Activated CD4-positive, alpha-beta memory T cell treated with anti-CD3 and anti-CD28 coated beads, Interleukin-2, amount 10 ng/mL, durations not matched to agents 7 days and 5 days (primary cell): Measurements from ENCODE around the gene ARAP1. TPM values are rescaled to one million over a fixed set of nuclear protein-coding genes. Genes with fewer than 3 reads are reported as not detected.

Experiments used
- CTCF ChIA-PET: fragments of 350-600 bp; sonication (Branson Sonifier 250); formaldehyde crosslinking; loops from one replicate; lab custom pipeline; 2021; ENCODE audit warnings: antibody characterized with exemption, inconsistent platforms; lab: Charles Lee
- POLR2A ChIA-PET: fragments of 350-600 bp; sonication (Branson Sonifier 250); formaldehyde crosslinking; loops from one replicate; lab custom pipeline; 2021; ENCODE audit warnings: antibody characterized with exemption; lab: Charles Lee
- DNase-seq: peaks from one replicate; pipeline ENCODE4 v3.0.0-alpha.2; 2020
- H3K27ac Mint-ChIP-seq: one replicate; pipeline ENCODE4 v1.8.0; 2021; ENCODE audit warnings: mild to moderate bottlenecking, mixed read lengths
- H3K27me3 Mint-ChIP-seq: one replicate; pipeline ENCODE4 v1.8.0; 2021; ENCODE audit warnings: mixed read lengths
- H3K36me3 Mint-ChIP-seq: one replicate; pipeline ENCODE4 v1.8.0; 2021; ENCODE audit warnings: low read depth, mixed read lengths
- H3K4me1 Mint-ChIP-seq: one replicate; pipeline ENCODE4 v1.8.0; 2021; ENCODE audit warnings: mixed read lengths
- H3K4me3 Mint-ChIP-seq: one replicate; pipeline ENCODE4 v1.8.0; 2021; ENCODE audit warnings: mild to moderate bottlenecking, mixed read lengths
- H3K9me3 Mint-ChIP-seq: one replicate; pipeline ENCODE4 v1.8.0; 2021; ENCODE audit warnings: mixed read lengths
- total RNA-seq, 2 experiments: library from RNA; stranded (reverse); gene quantifications; one replicate each; pipeline ENCODE4 v1.2.3, GENCODE V29; 2021

Gene ARAP1
- total RNA-seq, 2 experiments from 2014 or later, result 108 to 109 TPM

GRCh38 chr11:72658989-72659640, 93.1 kb downstream of the ARAP1 start:
- Mint-ChIP-seq H3K9me3 (no peaks in the 10 kb centered on the region), H3K4me1 (no peaks in the 10 kb centered on the region), H3K27me3 (peaks cover 10% of the 10 kb centered on the region), H3K36me3 (no peaks in the 10 kb centered on the region), H3K27ac (no peak overlapping the region), H3K4me3 (no peak overlapping the region)
- ChIA-PET CTCF (interaction anchor here (1.1 kb wide), 1 partner anchor 26 kb away, joined by 3 read pairs; no protein-coding TSS in a partner anchor), POLR2A (interaction anchor here (1.1 kb wide), 1 partner anchor 9 kb away, joined by 3 read pairs; no protein-coding TSS in a partner anchor)
- no peak for DNase-seq

- no peaks in the 10 kb centered on the region for H3K9me3 Mint-ChIP-seq
- H3K4me1 Mint-ChIP-seq, result no peaks in the 10 kb centered on the region
- no peaks in the 10 kb centered on the region for H3K36me3 Mint-ChIP-seq
- no peak overlapping the region for H3K4me3 Mint-ChIP-seq
- ChIA-PET CTCF (interaction anchor here (0.6 kb wide), 1 partner anchor 11 kb away, joined by 3 read pairs; no protein-coding TSS in a partner anchor), POLR2A (no interaction called here)
- peaks cover 10% of the 10 kb centered on the region for H3K27me3 Mint-ChIP-seq
- no peak for DNase-seq
- H3K27ac Mint-ChIP-seq, result no peak overlapping the region
Measured at GRCh38 chr11:72657411-72658100, 94.7 kb downstream of the ARAP1 start.

- Mint-ChIP-seq H3K4me1 (no peaks in the 10 kb centered on the region), H3K27ac (no peak overlapping the region), H3K9me3 (no peaks in the 10 kb centered on the region), H3K27me3 (peaks cover 4% of the 10 kb centered on the region), H3K36me3 (no peaks in the 10 kb centered on the region), H3K4me3 (no peak overlapping the region)
- POLR2A ChIA-PET, result no interaction called here
- no peak for DNase-seq
- CTCF ChIA-PET, result interaction anchor here (0.5 kb wide), 1 partner anchor 260 kb away, joined by 3 read pairs; no protein-coding TSS in a partner anchor
Measured at GRCh38 chr11:72655896-72656464, 96.2 kb downstream of the ARAP1 start.

GRCh38 chr11:72655014-72655413, 97.2 kb downstream of the ARAP1 start:
- Mint-ChIP-seq H3K4me1 (no peaks in the 10 kb centered on the region), H3K36me3 (no peaks in the 10 kb centered on the region), H3K9me3 (no peaks in the 10 kb centered on the region), H3K27ac (no peak overlapping the region), H3K27me3 (no peaks in the 10 kb centered on the region), H3K4me3 (no peak overlapping the region)
- CTCF ChIA-PET, result no interaction called here
- DNase-seq, result no peak
- POLR2A ChIA-PET, result no interaction called here

GRCh38 chr11:72653649-72654048, 98.6 kb downstream of the ARAP1 start:
- Mint-ChIP-seq H3K9me3 (no peaks in the 10 kb centered on the region), H3K27me3 (no peaks in the 10 kb centered on the region), H3K4me1 (no peaks in the 10 kb centered on the region), H3K36me3 (no peaks in the 10 kb centered on the region), H3K27ac (no peak overlapping the region), H3K4me3 (no peak overlapping the region)
- CTCF ChIA-PET, result no interaction called here
- no peak for DNase-seq
- POLR2A ChIA-PET, result no interaction called here

GRCh38 chr11:72652873-72653630, 99.2 kb downstream of the ARAP1 start:
- Mint-ChIP-seq H3K36me3 (no peaks in the 10 kb centered on the region), H3K4me1 (no peaks in the 10 kb centered on the region), H3K9me3 (no peaks in the 10 kb centered on the region), H3K27ac (no peak overlapping the region), H3K4me3 (no peak overlapping the region), H3K27me3 (no peaks in the 10 kb centered on the region)
- CTCF ChIA-PET, result no interaction called here
- POLR2A ChIA-PET, result no interaction called here
- no peak for DNase-seq

GRCh38 chr11:72652133-72652532, 100.1 kb downstream of the ARAP1 start:
- ChIA-PET CTCF (no interaction called here), POLR2A (no interaction called here)
- Mint-ChIP-seq H3K27me3 (no peaks in the 10 kb centered on the region), H3K4me1 (no peaks in the 10 kb centered on the region), H3K27ac (no peak overlapping the region), H3K4me3 (no peak overlapping the region), H3K9me3 (no peaks in the 10 kb centered on the region), H3K36me3 (no peaks in the 10 kb centered on the region)
- DNase-seq, result no peak

- DNase-seq, result no peak
- no peaks in the 10 kb centered on the region for H3K27me3 Mint-ChIP-seq
- no peak overlapping the region for H3K27ac Mint-ChIP-seq
- no peaks in the 10 kb centered on the region for H3K36me3 Mint-ChIP-seq
- H3K4me3 Mint-ChIP-seq, result no peak overlapping the region
- H3K9me3 Mint-ChIP-seq, result no peaks in the 10 kb centered on the region
- ChIA-PET CTCF (interaction anchor here (1.3 to 1.9 kb wide), 4 partner anchors 35 to 64 kb away, joined by 4 to 7 read pairs (median 6); no protein-coding TSS in a partner anchor), POLR2A (no interaction called here)
- no peaks in the 10 kb centered on the region for H3K4me1 Mint-ChIP-seq
Measured at GRCh38 chr11:72649215-72649976, 102.8 kb downstream of the ARAP1 start.

- POLR2A ChIA-PET, result no interaction called here
- Mint-ChIP-seq H3K4me3 (no peak overlapping the region), H3K36me3 (no peaks in the 10 kb centered on the region), H3K27me3 (no peaks in the 10 kb centered on the region), H3K9me3 (no peaks in the 10 kb centered on the region), H3K4me1 (peaks cover 3% of the 10 kb centered on the region), H3K27ac (no peak overlapping the region)
- CTCF ChIA-PET, result interaction anchor here (1.3 to 1.9 kb wide), 4 partner anchors 36 to 63 kb away, joined by 4 to 7 read pairs (median 6); no protein-coding TSS in a partner anchor
- DNase-seq, result no peak
Measured at GRCh38 chr11:72648384-72649136, 103.6 kb downstream of the ARAP1 start.

- POLR2A ChIA-PET, result no interaction called here
- CTCF ChIA-PET, result interaction anchor here (1.9 kb wide), 1 partner anchor 61 kb away, joined by 7 read pairs; no protein-coding TSS in a partner anchor
- H3K9me3 Mint-ChIP-seq, result no peaks in the 10 kb centered on the region
Measured at GRCh38 chr11:72647882-72648281, 104.3 kb downstream of the ARAP1 start.

GRCh38 chr11:72646472-72646871, 105.7 kb downstream of the ARAP1 start:
- DNase-seq, result no peak
- H3K9me3 Mint-ChIP-seq, result no peaks in the 10 kb centered on the region
- H3K4me3 Mint-ChIP-seq, result no peak overlapping the region
- H3K27ac Mint-ChIP-seq, result no peak overlapping the region
- no peaks in the 10 kb centered on the region for H3K27me3 Mint-ChIP-seq
- CTCF ChIA-PET, result interaction anchor here (1.0 to 1.3 kb wide), 2 partner anchors 47 to 57 kb away, joined by 3 to 4 read pairs; no protein-coding TSS in a partner anchor
- peaks cover 8% of the 10 kb centered on the region for H3K4me1 Mint-ChIP-seq
- no peaks in the 10 kb centered on the region for H3K36me3 Mint-ChIP-seq
- POLR2A ChIA-PET, result interaction anchor here (0.5 kb wide), 1 partner anchor 162 kb away, joined by 3 read pairs; no protein-coding TSS in a partner anchor

More at GRCh38 chr11:72647882-72648281, 104.3 kb downstream of the ARAP1 start:
- no peak for DNase-seq
- Mint-ChIP-seq H3K4me1 (peaks cover 6% of the 10 kb centered on the region), H3K36me3 (no peaks in the 10 kb centered on the region), H3K4me3 (no peak overlapping the region), H3K27me3 (no peaks in the 10 kb centered on the region), H3K27ac (no peak overlapping the region)
